ENCODE results near the gene TXNRD3.

DNA sequence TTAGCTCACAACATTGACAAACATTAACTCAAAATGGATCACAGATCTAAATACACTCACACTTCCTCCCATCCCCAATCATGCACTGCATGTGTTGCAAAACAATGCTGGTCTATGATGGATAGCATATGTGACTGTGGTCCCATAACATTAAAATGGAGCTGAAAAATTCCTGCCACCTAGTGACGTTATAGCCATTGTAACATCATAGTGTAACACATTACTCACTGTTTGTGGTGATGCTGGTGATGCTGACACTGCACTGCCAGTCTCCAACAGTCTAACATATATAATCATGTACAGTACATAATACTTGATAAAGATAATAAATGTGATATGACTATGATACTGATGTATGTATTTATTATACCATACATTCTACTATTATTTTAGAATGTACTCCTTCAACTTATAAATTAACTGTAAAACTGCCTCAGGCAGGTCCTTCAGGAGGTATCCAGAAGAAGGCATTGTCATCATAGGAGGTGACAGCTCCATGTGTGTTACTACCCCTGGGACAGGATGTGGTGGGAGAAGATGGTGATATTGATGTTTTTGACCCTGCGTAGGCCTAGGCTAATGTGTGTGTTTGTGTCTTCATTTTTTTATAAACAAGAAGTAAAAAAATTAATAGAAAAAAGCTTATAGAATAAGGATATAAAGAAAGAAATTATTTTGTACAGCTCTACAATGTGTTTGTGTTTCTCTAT is 41.3 kb downstream of the TXNRD3 start:
- no peak for TF ChIP-seq POLR2AphosphoS5 (IDR thresholded peaks at IDR 0.05; ENCODE audit: borderline replicate concordance, low read depth, low read length)
- no peak for TF ChIP-seq EZH2 (IDR thresholded peaks at IDR 0.05)
- no peak for TF ChIP-seq FOXP2 (optimal IDR thresholded peaks at IDR 0.05; ENCODE audit: control extremely low read depth, extremely low read length, insufficient read depth)

All from SK-N-MC (cell line).